GM19463 (cell line): ENCODE results near the gene LTBP3.

Source experiments
- ATAC-seq: cut with Tn5 transposase; IDR thresholded peaks from one replicate; pipeline ENCODE4 v1.9.1; 2021; ENCODE audit warnings: mild to moderate bottlenecking, moderate library complexity; ENCODE audit not compliant: unreplicated experiment

LTBP3 gene

GRCh38 chr11:65555693-65556231, 2.4 kb downstream of the LTBP3 start:
- no peak for ATAC-seq

- ATAC-seq = no peak
Observed at GRCh38 chr11:65554842-65555430, 3.2 kb downstream of the LTBP3 start.

GRCh38 chr11:65554057-65554818, 3.9 kb downstream of the LTBP3 start:
- ATAC-seq = no peak

GRCh38 chr11:65553301-65554001, 4.7 kb downstream of the LTBP3 start:
- no peak for ATAC-seq

GRCh38 chr11:65552388-65552951, 5.7 kb downstream of the LTBP3 start:
- ATAC-seq = no peak

- peak; percentile 53 for ATAC-seq
Observed at GRCh38 chr11:65551572-65552387, 6.4 kb downstream of the LTBP3 start.

- ATAC-seq = no peak
Observed at GRCh38 chr11:65549096-65549495, 9.1 kb downstream of the LTBP3 start.

GRCh38 chr11:65548395-65548794, 9.8 kb downstream of the LTBP3 start:
- ATAC-seq = no peak

GRCh38 chr11:65547446-65548125, 10.6 kb downstream of the LTBP3 start:
- no peak for ATAC-seq

GRCh38 chr11:65546217-65546958, 11.8 kb downstream of the LTBP3 start:
- ATAC-seq = peak; percentile 75

- no peak for ATAC-seq
Observed at GRCh38 chr11:65545853-65546216, 12.3 kb downstream of the LTBP3 start.

GRCh38 chr11:65542738-65543390, 15.3 kb downstream of the LTBP3 start:
- no peak for ATAC-seq

GRCh38 chr11:65541093-65541982, 16.8 kb downstream of the LTBP3 start:
- no peak for ATAC-seq

GRCh38 chr11:65540290-65541092, 17.7 kb downstream of the LTBP3 start:
- ATAC-seq = peak; percentile 75

GRCh38 chr11:65539744-65540289, 18.3 kb downstream of the LTBP3 start:
- ATAC-seq = peak; percentile 54

GRCh38 chr11:65538915-65539743, 19.0 kb downstream of the LTBP3 start:
- ATAC-seq = no peak
